ENCODE results near the gene CCDC146.

GRCh38 chr7:77258014-77258413, 135.6 kb downstream of the CCDC146 start:
- TF ChIP-seq, protein P1, sequence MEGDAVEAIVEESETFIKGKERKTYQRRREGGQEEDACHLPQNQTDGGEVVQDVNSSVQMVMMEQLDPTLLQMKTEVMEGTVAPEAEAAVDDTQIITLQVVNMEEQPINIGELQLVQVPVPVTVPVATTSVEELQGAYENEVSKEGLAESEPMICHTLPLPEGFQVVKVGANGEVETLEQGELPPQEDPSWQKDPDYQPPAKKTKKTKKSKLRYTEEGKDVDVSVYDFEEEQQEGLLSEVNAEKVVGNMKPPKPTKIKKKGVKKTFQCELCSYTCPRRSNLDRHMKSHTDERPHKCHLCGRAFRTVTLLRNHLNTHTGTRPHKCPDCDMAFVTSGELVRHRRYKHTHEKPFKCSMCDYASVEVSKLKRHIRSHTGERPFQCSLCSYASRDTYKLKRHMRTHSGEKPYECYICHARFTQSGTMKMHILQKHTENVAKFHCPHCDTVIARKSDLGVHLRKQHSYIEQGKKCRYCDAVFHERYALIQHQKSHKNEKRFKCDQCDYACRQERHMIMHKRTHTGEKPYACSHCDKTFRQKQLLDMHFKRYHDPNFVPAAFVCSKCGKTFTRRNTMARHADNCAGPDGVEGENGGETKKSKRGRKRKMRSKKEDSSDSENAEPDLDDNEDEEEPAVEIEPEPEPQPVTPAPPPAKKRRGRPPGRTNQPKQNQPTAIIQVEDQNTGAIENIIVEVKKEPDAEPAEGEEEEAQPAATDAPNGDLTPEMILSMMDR (IDR thresholded peaks at IDR 0.05): no peak
- no peak for TF ChIP-seq POLR2AphosphoS5 (IDR thresholded peaks at IDR 0.05; ENCODE audit: insufficient read depth in 1 of 2, low read depth in 1 of 2)

Data from vagina (tissue), 2 donors.